Activated gamma-delta T cell (primary cell): ENCODE results near the gene RAB40A.

Experiments used
- DNase-seq: peaks from one replicate; lab custom pipeline; 2025; lab: John Stamatoyannopoulos, UW
- total RNA-seq, 2 donors: gene quantifications; one replicate each; lab custom pipeline; 2026; lab: John Stamatoyannopoulos, UW

The RAB40A gene, protein sequence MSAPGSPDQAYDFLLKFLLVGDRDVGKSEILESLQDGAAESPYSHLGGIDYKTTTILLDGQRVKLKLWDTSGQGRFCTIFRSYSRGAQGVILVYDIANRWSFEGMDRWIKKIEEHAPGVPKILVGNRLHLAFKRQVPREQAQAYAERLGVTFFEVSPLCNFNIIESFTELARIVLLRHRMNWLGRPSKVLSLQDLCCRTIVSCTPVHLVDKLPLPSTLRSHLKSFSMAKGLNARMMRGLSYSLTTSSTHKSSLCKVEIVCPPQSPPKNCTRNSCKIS
- 0.05 to 0.09 reads per million in 2 donors for total RNA-seq

GRCh38 chrX:103519389-103519788, at the start of gene RAB40A:
RAB40A (minus strand) TSS chrX:103519489; CDS start chrX:103500756, 18,733 bp downstream.
- DNase-seq: no peak

- no peak for DNase-seq
Observed at GRCh38 chrX:103565752-103566151, 46.5 kb upstream of the RAB40A start.

- no peak for DNase-seq
Observed at GRCh38 chrX:103565197-103565596, 45.9 kb upstream of the RAB40A start.

DNA sequence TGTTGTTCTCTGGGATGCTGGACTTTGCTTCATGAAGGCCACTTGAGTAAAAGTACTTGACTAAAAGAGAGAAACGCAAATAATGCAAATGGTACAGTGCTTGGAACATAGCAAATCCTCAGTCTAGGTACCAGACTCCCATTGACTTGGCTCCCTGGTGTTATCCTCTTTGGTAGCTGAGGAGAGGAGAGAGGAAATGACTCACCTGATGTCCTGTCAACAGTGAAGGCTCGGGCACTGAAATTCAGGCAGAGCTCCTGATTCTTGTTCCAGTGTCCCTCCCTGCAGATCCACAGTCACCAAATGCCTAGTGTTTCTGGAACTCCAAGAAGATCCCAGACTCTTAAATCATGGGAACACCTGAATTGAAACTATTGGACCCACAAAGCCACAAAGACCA, 43.5 kb upstream of the RAB40A start:
- DNase-seq: no peak

DNA sequence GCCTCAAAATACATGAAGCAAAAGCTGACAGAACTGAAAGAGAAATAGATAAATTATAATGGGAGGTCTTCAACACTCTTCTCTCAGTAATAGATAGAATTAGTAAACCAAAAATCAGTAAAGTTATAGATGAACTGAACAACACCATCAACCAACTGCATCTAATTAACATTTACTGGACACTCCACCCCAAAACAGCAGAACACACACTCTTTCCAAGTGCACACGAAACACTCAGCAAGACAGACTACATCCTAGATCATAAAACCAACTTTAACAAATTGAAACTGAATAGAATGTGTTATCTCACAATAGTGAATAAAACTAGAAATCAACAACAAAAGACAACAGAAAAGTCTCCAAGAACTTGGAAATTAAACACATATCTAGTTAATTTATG, 41.0 kb upstream of the RAB40A start:
- no peak for DNase-seq

DNA sequence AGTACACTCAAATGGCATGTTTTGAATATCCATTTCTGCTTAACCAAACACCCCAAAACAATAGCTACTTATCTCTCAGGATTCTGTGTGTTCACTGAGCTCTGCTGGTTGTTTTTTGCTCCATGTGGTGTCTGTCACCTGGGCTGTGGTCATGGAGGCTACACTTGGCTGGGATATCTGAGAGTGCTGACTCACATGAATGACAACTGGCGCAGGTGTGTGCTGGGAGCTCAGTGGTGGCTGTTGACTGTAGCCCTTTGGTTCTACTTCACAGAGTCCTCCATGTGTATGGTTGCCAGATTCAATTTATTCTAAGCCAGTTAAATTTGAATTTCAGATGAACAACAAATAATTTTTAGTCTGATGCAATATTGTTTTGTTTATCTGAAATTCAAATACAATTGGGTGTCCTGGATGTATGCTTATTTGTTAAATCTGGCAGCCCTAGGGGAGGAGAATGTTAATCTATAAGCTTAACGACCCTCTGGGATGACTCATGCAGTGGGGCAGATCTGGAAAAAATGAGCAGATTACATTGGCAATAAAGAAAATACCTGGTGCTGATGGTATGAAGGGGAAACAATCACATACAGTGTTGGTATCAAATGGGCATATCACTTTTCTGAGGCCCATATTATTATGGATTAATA, 37.8 kb upstream of the RAB40A start:
- DNase-seq: no peak

- no peak for DNase-seq
Observed at GRCh38 chrX:103554687-103555424, 35.6 kb upstream of the RAB40A start.

DNA sequence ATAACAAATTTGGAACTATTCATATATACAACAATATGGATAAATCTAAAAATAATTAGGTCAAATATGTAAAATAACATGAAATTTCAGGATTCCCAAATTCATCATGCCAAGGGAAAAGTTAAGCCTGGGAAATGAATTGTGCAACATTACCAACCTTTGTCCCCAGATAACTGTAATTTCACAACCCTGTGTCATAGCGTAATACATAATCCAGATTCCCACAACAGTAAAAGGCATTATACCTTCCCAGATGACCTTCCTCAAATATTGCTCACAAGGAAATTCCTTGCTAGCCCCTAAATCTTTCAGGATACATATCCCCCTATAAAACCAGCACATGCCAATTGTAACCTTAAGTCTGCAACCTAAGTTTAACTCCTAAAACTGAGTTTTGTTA, 32.9 kb upstream of the RAB40A start:
- no peak for DNase-seq

DNA sequence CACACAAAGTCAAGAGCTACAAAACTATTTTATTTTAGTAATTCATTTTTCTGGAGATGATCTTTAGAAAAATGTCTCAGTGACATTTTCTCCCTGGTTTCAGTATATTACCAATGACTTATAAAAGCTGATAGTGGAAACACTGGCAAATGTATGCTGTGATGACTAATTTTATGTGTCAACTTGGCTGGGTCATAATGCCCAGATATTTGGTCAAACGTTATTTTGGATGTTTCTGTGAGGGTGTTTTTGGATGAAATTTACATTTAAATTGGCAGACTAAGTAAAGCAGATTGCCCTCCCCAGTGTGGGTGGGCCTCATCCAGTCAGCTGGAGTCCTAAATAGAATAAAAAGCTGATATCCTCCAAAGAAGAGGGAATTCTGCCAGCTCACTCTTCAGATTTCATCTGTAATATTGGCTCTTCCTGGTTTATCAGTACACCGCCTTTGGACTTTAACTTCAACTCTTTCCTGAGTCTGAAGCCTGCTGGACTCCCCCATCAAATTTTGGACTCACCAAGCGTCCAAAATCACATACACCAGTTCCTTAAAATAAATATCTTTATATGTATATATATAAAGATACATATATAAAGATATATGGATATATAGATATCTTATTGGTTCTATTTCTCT, 31.2 kb upstream of the RAB40A start:
- DNase-seq: no peak

DNA sequence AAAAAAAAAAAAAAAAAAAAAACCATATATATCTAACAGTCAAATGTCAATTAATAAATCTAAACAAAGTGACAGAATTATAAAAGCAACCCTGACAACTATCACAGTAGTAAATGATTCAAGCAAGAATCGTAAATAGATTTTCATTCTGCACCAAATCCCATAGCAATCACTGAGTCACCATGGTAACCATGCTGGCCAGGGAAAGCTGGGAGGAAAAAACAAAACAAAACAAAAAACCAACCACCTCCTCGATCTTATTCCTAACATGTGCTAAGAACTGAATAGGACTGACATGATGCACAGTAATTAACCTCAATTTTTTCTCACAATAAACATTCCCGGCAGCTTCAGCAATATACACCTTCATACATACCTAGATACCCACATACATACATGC, 30.6 kb upstream of the RAB40A start:
- DNase-seq: no peak

GRCh38 chrX:103540145-103540544, 20.9 kb upstream of the RAB40A start:
- no peak for DNase-seq

DNA sequence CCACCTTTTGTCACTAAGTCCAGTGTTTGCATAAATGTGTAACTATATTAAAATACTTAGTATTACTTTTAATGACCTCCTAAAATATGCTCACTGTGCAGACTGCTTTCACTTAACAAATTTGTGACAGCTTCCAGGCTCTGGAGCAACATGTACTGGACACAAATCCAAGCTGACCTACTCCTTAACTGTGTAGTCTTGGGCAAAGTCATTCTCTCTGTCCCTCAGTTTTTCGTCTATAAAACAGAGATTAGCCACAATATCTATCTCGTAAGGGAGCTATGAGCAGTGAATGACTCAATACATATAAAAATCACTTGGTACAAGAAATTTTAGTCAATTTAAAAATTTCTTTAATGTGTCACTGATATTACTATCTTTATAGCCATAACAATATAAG, 20.4 kb upstream of the RAB40A start:
- DNase-seq: no peak

GRCh38 chrX:103538728-103539127, 19.4 kb upstream of the RAB40A start:
- DNase-seq: no peak

- DNase-seq: no peak
Observed at GRCh38 chrX:103537871-103538387, 18.6 kb upstream of the RAB40A start.

GRCh38 chrX:103536732-103537131, 17.4 kb upstream of the RAB40A start:
- DNase-seq: no peak

- DNase-seq: no peak
Observed at GRCh38 chrX:103536071-103536470, 16.8 kb upstream of the RAB40A start.

DNA sequence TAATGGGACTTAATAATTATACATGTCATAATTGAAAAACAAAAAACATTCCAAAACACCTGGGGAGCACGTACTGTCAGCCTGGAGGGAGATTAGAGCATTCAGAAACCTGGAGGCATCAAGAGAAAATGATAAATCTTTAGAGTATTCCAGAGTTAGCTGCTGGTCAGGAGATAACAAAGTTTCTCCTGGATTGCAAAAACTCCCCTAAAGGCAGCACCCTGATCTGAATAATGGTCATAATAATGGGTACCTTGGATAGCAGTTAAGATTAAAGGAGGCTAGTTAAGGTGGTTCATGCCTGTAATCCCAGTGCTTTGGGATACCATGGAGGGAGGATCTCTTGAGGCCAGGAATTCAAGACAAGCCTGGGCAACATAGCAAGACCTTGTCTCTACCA, 15.9 kb upstream of the RAB40A start:
- no peak for DNase-seq

DNA sequence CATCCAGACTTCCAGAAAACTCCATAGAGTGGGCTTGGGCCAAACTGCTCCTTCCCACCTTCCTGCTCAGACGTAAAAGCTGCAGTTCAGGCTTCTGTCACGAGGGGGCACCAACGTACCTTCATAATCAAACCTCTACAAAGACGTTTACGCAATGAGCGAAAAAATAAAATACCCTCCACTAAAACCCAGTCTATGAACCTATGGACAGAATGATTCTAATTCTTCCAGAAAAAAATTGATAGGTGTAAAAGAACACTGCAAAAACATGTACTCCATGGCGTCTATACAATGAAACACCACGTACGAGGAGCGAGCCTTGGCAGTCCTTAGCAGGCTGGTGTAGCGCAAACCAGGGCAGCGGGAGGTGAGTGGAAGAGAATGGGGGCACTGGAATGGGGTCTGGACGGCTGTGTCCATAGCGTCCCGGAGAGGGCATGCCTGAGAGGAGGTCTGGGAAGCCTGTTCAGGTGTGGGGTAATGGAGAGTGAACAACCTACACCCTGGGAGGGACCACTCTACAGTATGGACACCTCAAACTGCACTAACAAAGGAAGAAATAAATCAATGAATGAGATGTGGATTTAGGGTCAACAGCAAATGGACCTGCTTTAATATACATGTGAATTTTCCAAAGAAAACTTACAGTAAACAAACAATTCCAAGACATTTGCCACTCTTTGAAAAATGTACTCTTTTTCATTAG, 14.4 kb upstream of the RAB40A start:
- DNase-seq: no peak

GRCh38 chrX:103531002-103531401, 11.7 kb upstream of the RAB40A start:
- no peak for DNase-seq

- DNase-seq: no peak
Observed at GRCh38 chrX:103530545-103530944, 11.3 kb upstream of the RAB40A start.

DNA sequence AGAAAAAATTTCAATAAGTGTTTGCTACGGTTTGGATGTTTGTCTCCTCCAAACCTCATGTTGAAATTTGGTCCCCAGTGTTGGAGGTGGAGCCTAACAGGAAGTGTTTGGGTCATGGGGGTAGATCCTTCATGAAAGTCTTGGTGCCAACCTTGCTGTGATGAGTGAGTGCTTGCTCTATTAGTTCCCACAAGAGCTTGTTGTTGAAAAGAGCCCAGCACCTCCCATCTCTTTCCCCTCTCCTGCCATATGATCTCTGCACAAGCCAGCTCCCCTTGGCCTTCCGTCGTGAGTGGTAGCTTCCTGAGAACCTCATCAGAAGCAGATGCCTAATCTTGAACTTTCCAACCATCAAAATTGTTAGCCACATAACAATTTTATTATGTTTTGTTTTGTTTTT, 10.3 kb upstream of the RAB40A start:
- no peak for DNase-seq

GRCh38 chrX:103524747-103525146, 5.5 kb upstream of the RAB40A start:
- DNase-seq: no peak
